Kasumi-1 (cell line): Measurements from ENCODE around the gene PRKD2.
A peak's percentile ranks its signal among the peaks of the same experiment; 100 is the strongest.
"Not testable (repeated sequence)": the region's sequence is repeated elsewhere in the genome, so short reads cannot be mapped to it uniquely, and the experiment has no call there.

Experiments
- DNase-seq, 2 experiments: peaks; one replicate each; lab custom pipeline; 2025; lab: John Stamatoyannopoulos, UW

PRKD2 gene

DNA sequence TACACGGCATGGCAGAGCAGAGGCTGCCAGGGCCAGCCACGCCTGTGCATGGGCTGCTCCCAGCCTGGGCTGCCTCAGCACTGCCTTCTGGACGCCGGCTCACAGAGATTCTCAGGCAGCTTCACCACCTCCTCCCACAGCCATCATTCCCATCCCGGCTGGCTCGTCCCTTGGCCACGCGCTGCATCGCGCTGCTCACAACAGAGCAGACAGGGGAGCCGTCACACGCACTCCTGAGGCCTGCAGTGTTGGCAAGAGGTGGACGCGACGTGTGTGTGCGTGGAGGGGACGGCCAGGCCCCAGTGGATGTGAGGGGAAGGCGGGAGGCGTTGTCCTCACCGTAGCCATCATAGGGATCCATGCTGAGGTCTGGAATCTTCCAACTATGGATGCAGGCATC lies 7.6 kb upstream of the PRKD2 start:
- no peak for DNase-seq

DNA sequence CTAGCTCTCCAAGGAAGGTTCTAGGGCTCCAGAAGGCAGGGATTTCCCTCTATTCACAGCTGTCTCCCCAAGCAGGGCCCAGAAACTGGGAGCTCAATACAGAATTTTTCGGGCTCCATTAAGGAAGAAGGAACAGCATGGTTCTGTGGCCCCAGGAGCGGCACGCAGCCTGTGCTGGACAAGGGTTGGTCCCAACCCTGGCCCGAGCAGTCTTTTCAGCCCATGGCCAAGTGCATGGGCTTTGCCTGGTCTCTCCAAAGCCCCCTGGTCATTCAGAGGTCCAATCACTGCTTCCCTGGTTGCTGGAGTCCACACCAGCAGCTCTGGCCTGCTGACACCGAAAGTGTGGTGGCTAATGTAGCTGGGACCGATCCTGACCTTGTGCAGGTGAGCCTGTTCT lies 6.6 kb upstream of the PRKD2 start:
- no peak for DNase-seq

DNA sequence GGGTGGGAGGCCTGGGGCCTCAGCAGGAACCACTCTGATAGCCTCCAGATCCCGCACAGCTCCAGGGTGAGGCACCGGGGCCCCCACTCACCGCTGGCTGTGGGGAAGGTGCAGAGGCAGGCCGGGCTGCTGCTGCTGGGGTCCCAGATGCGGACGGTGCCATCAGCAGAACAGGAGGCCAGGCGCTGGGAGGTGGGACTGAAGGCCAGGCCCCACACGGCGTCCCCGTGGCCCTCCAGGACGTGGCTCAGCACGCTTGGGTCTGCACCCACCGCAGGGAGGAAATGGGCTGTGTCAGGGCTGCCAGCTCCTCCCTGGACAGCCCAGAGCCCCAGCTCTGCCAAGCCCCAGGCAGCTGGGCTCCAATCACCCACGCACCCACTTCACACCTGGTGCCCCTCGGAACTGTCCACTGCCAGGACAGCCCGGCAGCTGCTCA lies 6.1 kb upstream of the PRKD2 start:
- peak in 1 of 2 experiments; percentile 23 for DNase-seq

GRCh38 chr19:46722421-46723022 lies 5.6 kb upstream of the PRKD2 start:
- DNase-seq = peak; percentile 63 to 68

DNA sequence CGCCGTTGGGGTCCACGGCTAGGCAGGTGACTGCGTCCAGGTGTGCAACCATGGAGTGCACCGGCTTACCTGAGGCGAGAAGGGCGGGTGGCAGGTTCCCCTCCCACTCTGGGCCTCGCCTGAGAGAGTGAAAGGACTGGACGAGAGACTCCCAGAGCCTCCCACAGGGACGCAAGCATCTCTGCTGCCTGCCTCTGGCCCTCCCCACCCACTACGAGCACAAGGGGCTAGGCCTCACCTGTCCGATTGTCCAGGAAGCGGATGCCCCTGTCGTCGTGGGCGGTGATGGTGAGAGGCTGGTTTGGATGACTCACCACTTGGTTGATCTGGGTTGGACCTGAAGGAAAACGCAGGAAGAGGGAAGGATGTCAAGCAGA lies 5.1 kb upstream of the PRKD2 start:
- no peak for DNase-seq

- DNase-seq = no peak
These were observed 4.5 kb upstream of the PRKD2 start for GRCh38 chr19:46721269-46722003.

- no peak for DNase-seq
These were observed 3.8 kb upstream of the PRKD2 start for GRCh38 chr19:46720503-46721239.

DNA sequence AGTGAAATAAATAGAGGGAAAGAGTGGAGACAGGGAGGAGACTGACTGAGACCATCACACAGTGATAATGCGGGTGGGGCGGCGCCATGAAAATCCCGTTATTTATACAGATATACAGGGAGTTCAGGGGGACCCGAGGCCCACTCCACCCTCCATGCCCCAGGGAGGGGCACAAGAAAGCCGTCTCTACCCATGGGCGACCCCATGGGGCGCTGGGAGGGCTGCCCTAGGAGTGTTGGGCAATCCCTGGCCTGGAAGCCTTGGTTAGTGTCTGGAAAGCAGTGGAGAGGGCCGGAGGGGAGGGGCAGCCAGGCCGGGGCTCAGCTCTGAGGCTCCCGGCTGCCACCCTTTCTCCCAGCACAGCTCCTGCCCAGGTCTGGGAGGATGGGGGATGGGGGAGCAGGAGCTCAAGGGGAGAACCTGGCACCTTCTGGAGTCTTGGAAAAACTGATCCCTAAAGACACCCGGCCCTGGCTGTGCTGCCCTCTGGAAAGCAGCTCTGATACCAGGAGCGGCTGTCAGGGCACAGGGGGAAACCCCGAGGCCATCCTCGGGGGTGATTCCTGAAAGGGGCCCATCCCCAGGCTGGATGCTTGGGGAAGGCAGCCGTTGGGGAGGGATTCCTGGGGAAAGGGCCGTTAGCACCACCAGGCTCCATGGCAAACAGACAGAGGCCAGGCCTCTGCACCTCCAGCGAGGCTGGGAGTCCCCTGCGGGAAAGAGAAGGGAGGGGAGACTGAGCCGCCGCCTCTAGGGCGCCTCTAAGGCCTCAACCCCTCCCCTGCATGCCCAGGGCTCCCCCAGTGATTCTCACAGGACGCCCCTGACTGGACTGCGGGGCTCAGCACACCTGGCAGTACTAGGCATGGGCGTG lies 3.0 kb upstream of the PRKD2 start:
- DNase-seq = no peak

DNA sequence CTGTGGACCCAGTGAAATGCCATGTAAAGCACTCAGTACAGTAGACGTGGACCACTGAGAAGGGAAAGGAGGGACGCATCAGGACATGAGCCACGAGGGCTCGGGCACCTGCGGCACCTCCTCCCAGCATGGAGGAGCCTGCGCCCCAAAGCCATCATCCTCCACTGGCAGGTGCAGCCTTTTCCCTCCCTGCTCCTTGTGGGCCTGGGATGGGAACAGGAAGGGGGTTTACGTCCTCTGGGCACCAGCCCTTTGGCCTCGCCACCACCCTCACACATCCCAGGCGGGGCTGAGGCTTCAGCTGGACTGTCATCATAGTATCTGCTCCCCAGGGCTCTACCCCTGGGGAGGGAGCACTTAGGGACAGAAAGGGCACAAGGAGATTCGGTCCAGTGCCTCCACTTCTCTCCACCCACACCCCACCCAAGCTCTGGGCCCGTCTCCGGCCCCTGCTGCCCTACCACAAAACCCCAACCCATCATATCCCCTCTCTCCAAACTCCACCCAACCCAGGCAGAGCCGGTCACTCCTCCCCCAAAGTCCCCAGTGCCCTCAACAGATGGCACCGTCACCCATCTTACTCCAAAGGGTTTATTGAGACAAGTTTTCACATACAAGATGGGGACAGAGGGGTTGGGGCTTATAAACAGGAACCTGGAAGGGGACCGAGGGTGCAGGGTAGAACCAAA lies 2.2 kb upstream of the PRKD2 start:
- DNase-seq = no peak

DNA sequence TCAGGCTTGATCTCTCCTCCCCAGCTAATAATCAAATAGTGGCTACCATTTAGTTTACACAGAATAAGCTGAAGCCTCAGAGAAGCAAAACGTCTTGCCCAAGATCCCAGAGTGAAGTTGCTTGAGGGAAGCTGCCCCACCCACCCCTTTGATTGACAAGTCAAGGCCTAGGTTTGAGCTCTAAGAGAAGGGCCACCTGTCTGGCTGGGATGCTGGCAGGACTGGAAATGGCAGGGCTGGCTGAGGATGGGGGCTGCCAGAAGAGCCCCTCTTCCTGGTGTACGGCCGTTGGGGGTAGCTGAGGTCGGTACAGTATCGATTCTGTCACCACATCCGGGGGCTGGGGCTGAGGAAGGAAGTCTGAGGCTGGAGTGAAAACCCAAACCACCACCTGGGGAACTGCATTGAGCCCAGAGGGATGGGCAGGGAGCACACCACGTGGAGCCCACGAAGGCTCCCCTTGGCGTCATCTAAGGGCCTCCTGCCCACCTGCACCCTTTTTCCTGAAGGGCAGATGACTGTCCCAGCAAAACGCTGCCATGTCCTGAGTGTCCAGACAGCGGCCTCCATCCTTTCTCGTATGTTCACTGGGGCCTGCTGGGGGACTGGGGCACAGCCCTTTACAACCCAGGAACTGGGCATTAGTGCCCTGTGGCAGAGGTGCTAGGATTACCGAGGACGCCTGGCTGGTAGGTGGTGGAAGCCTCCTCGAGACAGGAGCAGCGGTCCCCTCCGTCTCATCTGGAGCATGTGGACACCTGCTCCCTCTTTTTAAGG lies 1.4 kb upstream of the PRKD2 start:
- DNase-seq = peak; percentile 79 to 88

GRCh38 chr19:46717716-46718143 lies 816 bp upstream of the PRKD2 start:
- DNase-seq = no peak

- DNase-seq = no peak
These were observed 261 bp downstream of the PRKD2 start for GRCh38 chr19:46716672-46717033.

DNA sequence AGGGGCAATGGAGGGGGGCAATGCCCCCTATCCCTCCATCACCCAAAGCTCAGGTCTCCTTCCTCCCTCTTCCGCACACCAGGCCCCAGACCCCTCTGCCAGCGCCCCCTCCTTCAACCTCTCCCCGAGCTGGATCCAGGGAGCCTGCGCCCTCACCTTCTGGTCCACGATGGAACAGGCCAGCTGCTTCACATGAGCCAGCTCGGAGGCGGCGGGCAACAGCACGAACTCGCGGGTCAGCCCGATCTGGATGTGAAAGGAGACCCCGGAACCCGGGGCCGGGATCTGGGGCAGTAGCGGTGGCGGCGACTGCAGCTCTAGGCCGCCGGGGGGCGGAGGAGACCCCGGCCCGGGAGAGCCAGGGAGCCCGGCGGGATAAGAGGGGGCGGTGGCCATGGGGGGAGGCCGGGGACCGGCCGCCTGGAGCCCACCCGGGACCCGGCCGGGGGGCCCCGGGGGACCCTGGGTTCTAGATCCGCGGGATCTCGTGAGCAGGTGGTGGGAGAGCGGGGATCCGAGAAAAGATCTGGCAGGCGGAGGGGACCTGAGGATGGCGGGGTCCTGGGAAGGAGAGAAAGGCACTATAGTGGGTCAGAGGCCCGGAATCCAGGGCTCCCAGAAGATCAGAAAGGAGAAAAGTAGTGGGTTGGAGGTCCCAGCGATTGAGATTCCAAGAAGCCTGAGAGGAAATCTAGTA lies 791 bp downstream of the PRKD2 start:
- no peak for DNase-seq

DNA sequence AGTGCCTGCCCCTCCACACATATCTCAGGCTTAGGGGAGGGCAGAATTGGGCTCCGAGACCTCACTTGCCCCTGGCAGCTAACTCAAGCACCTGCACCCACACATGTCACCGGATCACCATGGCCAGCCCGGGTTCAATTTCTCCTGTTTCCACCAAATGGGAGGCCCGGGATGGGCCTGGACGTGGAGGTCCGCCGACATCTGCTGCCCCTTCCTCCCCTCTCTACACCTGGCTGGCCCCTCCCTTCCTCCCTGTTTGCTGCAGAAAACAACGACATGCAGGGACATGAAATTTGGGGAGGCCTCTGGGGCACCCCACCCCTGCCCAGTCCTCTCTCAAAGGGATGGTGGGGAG lies 1.3 kb downstream of the PRKD2 start:
- no peak for DNase-seq

DNA sequence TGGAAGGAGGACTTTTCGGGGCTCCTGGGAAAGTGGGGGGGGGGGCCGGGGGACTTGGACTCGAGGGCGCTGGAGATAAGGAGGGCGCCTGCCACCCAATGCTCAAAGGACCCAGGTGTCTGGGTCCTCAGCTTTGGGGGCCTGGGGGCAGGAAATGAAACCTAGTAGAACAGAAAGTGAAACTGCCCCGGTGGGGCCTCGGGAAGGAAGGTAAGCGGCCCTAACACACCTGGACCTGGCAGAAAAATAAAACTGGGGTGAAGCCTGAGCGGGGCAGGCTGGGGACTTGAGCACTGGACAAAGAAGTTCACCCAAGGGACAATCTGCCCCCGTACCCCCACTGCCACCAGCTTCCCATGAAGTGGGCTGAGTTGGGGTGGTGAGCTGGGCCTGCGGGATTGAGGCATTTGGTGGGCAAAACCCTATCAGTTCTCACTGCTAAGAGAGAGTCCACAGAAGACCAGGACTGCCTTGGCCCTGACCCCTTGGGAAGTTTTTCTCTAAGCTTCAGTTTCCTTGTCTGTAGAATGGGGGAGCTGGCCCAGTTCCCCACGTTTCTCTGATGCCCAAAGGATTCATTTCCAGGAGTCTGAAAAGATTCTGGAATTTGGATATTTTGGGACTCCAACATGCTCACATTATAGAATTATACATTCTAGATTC lies 2.3 kb downstream of the PRKD2 start:
- DNase-seq = peak in 1 of 2 experiments; percentile 49

- peak; percentile 86 to 89 for DNase-seq
These were observed 3.0 kb downstream of the PRKD2 start for GRCh38 chr19:46713781-46714443.

- not testable (repeated sequence) for DNase-seq
These were observed 4.1 kb downstream of the PRKD2 start for GRCh38 chr19:46712768-46713338.

DNA sequence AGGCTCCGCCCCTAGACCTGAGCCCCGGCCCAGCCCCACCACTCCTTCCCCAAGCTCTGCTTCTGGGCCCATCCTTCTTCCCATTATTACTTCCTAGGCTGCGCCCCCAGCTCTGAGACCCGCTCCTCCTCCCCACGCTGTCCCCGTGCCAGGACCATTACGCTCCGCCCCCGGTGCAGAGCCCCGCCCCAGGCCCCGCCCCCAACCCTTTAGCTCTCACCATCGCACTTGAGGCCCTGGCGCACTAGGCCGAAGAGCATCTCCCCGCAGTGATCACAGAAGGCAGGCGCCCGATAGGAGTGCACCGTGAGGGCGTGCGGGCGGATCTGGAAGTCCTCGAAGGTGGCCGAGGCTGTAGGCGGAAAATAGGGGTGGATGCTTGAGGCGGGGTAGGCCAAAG lies 6.2 kb downstream of the PRKD2 start:
- no peak for DNase-seq
